Spleen (tissue), 11 donors: Measurements from ENCODE around the gene ATOH8. TPM values are rescaled to one million over a fixed set of nuclear protein-coding genes. Genes with fewer than 3 reads are reported as not detected.

Experiments used
- DNase-seq: peaks from one replicate; pipeline ENCODE4 v3.0.0-alpha.2; 2020
- H3K27ac ChIP-seq, 8 donors: fragments of 200-600 bp; sonication (generic) in 7 of 8; 1 replicate in 4 of 8; 2 replicates in 4 of 8; pipeline versions ENCODE4 v1.5.0 to v1.8.0; 2016 to 2021; ENCODE audit warnings: inconsistent platforms in 4 of 8, mild to moderate bottlenecking in 4 of 8, moderate library complexity in 1 of 8
- H3K27me3 ChIP-seq, 7 donors: fragments of 200-600 bp; sonication (generic) in 6 of 7; replicated peaks in 1 of 7; 1 replicate in 4 of 7; 2 replicates in 3 of 7; pipeline versions ENCODE4 v1.5.0 to v1.8.0; 2016 to 2021; ENCODE audit warnings: inconsistent platforms in 3 of 7, mild to moderate bottlenecking in 1 of 7
- H3K36me3 ChIP-seq, 6 donors: fragments of 200-600 bp; sonication (generic) in 5 of 6; 1 replicate in 4 of 6; 2 replicates in 2 of 6; pipeline versions ENCODE4 v1.5.0 to v1.8.0; 2016 to 2021; ENCODE audit warnings: inconsistent platforms in 2 of 6
- H3K4me1 ChIP-seq, 6 donors: fragments of 200-600 bp; sonication (generic) in 5 of 6; 1 replicate in 3 of 6; 2 replicates in 3 of 6; pipeline versions ENCODE4 v1.5.0 to v1.8.0; 2016 to 2021; ENCODE audit warnings: inconsistent platforms in 3 of 6
- H3K4me3 ChIP-seq, 8 donors: fragments of 200-600 bp; sonication (generic) in 7 of 8; 1 replicate in 4 of 8; 2 replicates in 4 of 8; pipeline versions ENCODE4 v1.5.0 to v1.8.0; 2016 to 2021; ENCODE audit warnings: inconsistent platforms in 4 of 8, mild to moderate bottlenecking in 4 of 8, moderate library complexity in 2 of 8
- H3K9me3 ChIP-seq, 8 donors: fragments of 200-600 bp; sonication (generic) in 7 of 8; 1 replicate in 4 of 8; 2 replicates in 4 of 8; pipeline versions ENCODE4 v1.5.0 to v1.8.0; 2016 to 2021; ENCODE audit warnings: inconsistent platforms in 4 of 8
- POLR2A ChIP-seq, 3 donors: fragments of 450-650 bp; IDR thresholded peaks; one replicate each; pipeline ENCODE4 v1.5.1; 2017; ENCODE audit warnings: antibody characterized with exemption in 3 of 3, mild to moderate bottlenecking in 1 of 3
- POLR2AphosphoS5 ChIP-seq, 3 donors: sonication (generic); formaldehyde crosslinking; IDR thresholded peaks; one replicate each; pipeline ENCODE4 v1.5.1; 2017; ENCODE audit warnings: antibody characterized with exemption in 3 of 3
- WGBS, 5 donors: extraction: QIAGEN DNeasy Blood & Tissue Kit in 3 of 5; methylation state at CpG; one replicate each; pipeline versions ENCODE4 v1.1.5 to v1.1.7; 2013 to 2018; 5-methylcytosine and 5-hydroxymethylcytosine counted together
- intact Hi-C: fragments of 100-400 bp; cut with DNase I; formaldehyde crosslinking; loops from one replicate; pipeline ENCODE4 v1.15.0; 2023; ENCODE audit warnings: low total_unique reads
- polyA plus RNA-seq, 3 donors: library from polyadenylated mRNA; stranded (reverse); fragments of 200-250 nt; gene quantifications; one replicate each; pipeline ENCODE4 v1.2.1, GENCODE V29; 2013
- total RNA-seq, 7 donors: library from RNA; depleted of rRNA in 3 of 7; stranded (reverse); fragments of >200 nt in 3 of 7; fragmentation: NEBNext Ultra II Directional in 4 of 7; extraction: Animal tissue kit (Norgen Biotek cat#: 25700) in 4 of 7; gene quantifications; one replicate each; pipeline versions ENCODE4 v1.1.0 to v1.2.1, GENCODE V29; 2016 to 2021
- TF ChIP-seq, protein P1 (sequence below), 11 experiments: fragments of 200-600 bp in 7 of 11; fragments of 450-650 bp in 4 of 11; sonication (generic) in 4 of 11; IDR thresholded peaks in 8 of 11; conservative IDR thresholded peaks in 3 of 11; 1 replicate in 7 of 11; 2 replicates in 4 of 11; pipeline versions ENCODE4 v1.4.0 to v1.8.0; 2016 to 2021; ENCODE audit warnings: antibody characterized with exemption in 11 of 11, inconsistent platforms in 4 of 11, mild to moderate bottlenecking in 1 of 11
- donor health status: healthy with polysubstance abuse.
- donor health status: DM: no; HTN: no; CAD: no; lungs with moderate emphysema.
- donor health status: DM: no; HTN: no; CAD: no.
- donor health status: Bipolar disorder and iron deficiency.
- donor health status: healthy.
- donor health status: DM: no; HTN: no; CAD: no.
- donor health status: DM: yes; HTN: yes; CAD: no.

ATOH8 gene
- total and polyA plus RNA-seq, 10 donors: 6.4 to 53.0 (median 17.4) TPM

DNA sequence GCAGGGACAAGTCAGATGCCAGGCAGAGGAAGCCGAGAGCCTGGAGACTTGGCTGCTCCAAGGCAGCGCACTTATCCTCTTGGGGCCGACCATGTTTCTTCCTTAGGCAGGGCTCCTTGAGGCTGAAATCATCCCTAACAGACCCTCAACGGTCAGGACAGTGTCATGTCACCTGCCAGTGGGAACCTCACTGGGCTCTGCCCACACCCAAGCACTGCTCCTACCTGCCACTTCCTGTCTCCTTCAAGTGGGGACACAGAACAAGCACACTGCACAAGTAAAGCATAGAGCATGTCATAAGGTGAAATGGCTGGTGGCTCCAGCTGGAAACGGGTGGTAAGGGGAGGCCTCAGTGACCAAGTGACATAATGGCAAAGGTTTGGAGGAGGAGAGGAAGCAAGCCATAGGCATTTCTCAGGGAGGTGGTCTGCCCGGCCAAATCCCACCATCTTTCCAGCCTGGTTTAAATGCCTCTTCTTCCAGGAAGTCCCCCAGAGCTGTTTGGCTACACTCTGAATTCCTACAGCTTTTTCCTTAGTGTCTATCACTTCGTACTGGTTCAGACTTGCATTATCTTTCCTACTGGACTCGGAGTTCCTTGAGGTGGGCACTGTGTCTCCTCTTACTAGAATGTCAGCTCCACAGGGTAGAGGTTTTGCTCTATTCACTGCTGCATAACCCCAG is 7.3 kb upstream of the ATOH8 start:
- Histone ChIP-seq H3K36me3 (no peaks in the 10 kb centered on the region), H3K4me1 (peaks cover 6 to 83% (median 44%) of the 10 kb centered on the region in 6 donors), H3K27me3 (peaks cover 0 to 63% (median 0%) of the 10 kb centered on the region in 7 donors), H3K9me3 (peaks cover 0 to 6% (median 0%) of the 10 kb centered on the region in 8 donors), H3K27ac (peak overlapping the region in 4 of 8 donors; percentile 53 to 77 (median 74)), H3K4me3 (no peak overlapping the region)
- no peak for DNase-seq
- TF ChIP-seq, protein P1, sequence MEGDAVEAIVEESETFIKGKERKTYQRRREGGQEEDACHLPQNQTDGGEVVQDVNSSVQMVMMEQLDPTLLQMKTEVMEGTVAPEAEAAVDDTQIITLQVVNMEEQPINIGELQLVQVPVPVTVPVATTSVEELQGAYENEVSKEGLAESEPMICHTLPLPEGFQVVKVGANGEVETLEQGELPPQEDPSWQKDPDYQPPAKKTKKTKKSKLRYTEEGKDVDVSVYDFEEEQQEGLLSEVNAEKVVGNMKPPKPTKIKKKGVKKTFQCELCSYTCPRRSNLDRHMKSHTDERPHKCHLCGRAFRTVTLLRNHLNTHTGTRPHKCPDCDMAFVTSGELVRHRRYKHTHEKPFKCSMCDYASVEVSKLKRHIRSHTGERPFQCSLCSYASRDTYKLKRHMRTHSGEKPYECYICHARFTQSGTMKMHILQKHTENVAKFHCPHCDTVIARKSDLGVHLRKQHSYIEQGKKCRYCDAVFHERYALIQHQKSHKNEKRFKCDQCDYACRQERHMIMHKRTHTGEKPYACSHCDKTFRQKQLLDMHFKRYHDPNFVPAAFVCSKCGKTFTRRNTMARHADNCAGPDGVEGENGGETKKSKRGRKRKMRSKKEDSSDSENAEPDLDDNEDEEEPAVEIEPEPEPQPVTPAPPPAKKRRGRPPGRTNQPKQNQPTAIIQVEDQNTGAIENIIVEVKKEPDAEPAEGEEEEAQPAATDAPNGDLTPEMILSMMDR (IDR thresholded peaks at IDR 0.05 in 8 of 11, conservative IDR thresholded peaks at IDR 0.05 in 3 of 11): no peak
- TF ChIP-seq POLR2A (IDR thresholded peaks at IDR 0.05) (no peak), POLR2AphosphoS5 (IDR thresholded peaks at IDR 0.05) (no peak)
- intact Hi-C loops: loop anchor here (10.0 kb wide), 1 partner anchor 48 kb away; no protein-coding TSS in a partner anchor
- WGBS, 5 donors: 73 to 80% (median 76%) methylated on average over 8 of the region's 8 CpGs

DNA sequence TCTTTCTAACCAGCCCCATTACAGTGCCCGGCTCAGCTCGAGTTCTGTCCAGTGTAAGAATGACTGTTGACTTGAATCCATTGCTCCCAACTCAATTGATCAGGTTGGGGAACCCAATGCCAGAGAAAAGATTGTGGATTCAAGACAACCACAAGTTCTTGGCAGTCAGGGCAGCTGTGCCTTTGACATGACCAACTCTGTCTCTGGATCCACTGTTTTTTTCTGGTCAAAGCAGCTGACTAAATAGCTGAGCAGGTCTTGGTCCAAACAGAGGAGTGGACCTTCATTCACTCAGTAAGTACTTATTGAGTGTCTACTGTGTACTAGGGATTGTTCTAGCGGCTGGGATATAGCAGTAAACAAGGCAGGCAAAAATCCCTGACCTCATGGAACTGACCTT is 6.3 kb upstream of the ATOH8 start:
- intact Hi-C loops: loop anchor here (10.0 kb wide), 1 partner anchor 47 kb away; no protein-coding TSS in a partner anchor
- 75 to 93% (median 82%) methylated on average over 3 of the region's 3 CpGs for WGBS, 5 donors
- peaks cover 0 to 65% (median 0%) of the 10 kb centered on the region in 7 donors for H3K27me3 ChIP-seq

DNA sequence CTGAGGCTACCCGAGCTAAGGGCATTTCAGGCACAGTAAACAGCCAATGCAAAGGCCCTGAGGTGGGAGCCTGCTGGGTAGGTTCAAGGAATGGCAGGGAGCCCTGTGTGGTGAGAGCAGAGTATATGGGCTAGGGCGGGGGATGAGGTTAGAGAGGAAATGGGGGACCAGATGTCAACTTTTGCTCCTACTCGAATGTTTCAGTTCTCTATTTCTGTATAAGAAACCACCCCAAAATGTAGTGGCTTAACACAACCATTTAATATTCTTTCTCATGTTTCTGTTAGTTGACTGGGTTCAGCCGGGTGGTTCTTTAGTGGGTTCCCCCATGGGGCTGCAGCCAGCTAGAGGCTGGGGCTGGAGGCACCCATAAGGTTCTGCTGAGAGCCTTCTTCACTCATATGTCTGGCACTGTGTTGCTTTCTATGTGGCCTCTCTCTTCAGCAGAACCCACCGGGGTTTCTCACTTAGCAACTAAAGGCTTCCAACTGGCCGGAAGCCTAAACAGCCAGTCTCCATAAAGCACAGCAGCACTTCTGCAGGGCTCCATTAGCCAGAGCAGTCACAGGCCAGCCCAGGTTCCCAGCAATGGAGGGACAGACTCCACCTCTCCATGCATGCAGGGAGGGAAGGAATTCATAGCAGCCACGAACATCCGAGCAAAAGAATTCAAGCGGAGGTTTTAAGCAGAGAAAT is 5.6 kb upstream of the ATOH8 start:
- no peak for DNase-seq
- Histone ChIP-seq H3K9me3 (peaks cover 0 to 6% (median 0%) of the 10 kb centered on the region in 8 donors), H3K4me1 (peaks cover under 1 to 83% (median 42%) of the 10 kb centered on the region in 6 donors), H3K27ac (peak overlapping the region in 2 of 8 donors; percentile 17 to 53), H3K36me3 (no peaks in the 10 kb centered on the region), H3K4me3 (no peak overlapping the region), H3K27me3 (peaks cover 0 to 67% (median 6%) of the 10 kb centered on the region in 7 donors)
- 63 to 71% (median 66%) methylated on average over 9 of the region's 9 CpGs for WGBS, 5 donors
- TF ChIP-seq POLR2AphosphoS5 (IDR thresholded peaks at IDR 0.05) (no peak), POLR2A (IDR thresholded peaks at IDR 0.05) (no peak)
- TF ChIP-seq, protein P1 (IDR thresholded peaks at IDR 0.05 in 8 of 11, conservative IDR thresholded peaks at IDR 0.05 in 3 of 11): no peak
- intact Hi-C loops: loop anchor here (10.0 kb wide), 1 partner anchor 47 kb away; no protein-coding TSS in a partner anchor

More for the DNA sequence above, 6.3 kb upstream of the ATOH8 start:
- DNase-seq: no peak
- no peak overlapping the region for H3K4me3 ChIP-seq
- H3K4me1 ChIP-seq: peaks cover 5 to 82% (median 42%) of the 10 kb centered on the region in 6 donors
- H3K27ac ChIP-seq: peak overlapping the region in 2 of 8 donors; percentile 53 to 77
- TF ChIP-seq POLR2A (IDR thresholded peaks at IDR 0.05) (no peak), POLR2AphosphoS5 (IDR thresholded peaks at IDR 0.05) (no peak)
- TF ChIP-seq, protein P1 (IDR thresholded peaks at IDR 0.05 in 8 of 11, conservative IDR thresholded peaks at IDR 0.05 in 3 of 11): no peak
- H3K9me3 ChIP-seq: peaks cover 0 to 6% (median 0%) of the 10 kb centered on the region in 8 donors
- H3K36me3 ChIP-seq: no peaks in the 10 kb centered on the region
